Uterus (tissue), 2 donors: ENCODE data around the gene NXN.

ENCODE experiments used
- POLR2A ChIP-seq, 2 donors: fragments of 450-650 bp; IDR thresholded peaks; one replicate each; pipeline ENCODE4 v1.6.1; 2016; ENCODE audit warnings: antibody characterized with exemption in 2 of 2, mild to moderate bottlenecking in 1 of 2, moderate library complexity in 1 of 2
- TF ChIP-seq, protein P1 (sequence below), 4 experiments: fragments of 200-600 bp in 2 of 4; fragments of 450-650 bp in 2 of 4; sonication (generic) in 2 of 4; IDR thresholded peaks; one replicate each; pipeline ENCODE4 v1.5.1; 2016 to 2019; ENCODE audit warnings: antibody characterized with exemption in 4 of 4, mild to moderate bottlenecking in 2 of 4, moderate library complexity in 1 of 4

- no peak for TF ChIP-seq POLR2A (IDR thresholded peaks at IDR 0.05)
- TF ChIP-seq, protein P1, sequence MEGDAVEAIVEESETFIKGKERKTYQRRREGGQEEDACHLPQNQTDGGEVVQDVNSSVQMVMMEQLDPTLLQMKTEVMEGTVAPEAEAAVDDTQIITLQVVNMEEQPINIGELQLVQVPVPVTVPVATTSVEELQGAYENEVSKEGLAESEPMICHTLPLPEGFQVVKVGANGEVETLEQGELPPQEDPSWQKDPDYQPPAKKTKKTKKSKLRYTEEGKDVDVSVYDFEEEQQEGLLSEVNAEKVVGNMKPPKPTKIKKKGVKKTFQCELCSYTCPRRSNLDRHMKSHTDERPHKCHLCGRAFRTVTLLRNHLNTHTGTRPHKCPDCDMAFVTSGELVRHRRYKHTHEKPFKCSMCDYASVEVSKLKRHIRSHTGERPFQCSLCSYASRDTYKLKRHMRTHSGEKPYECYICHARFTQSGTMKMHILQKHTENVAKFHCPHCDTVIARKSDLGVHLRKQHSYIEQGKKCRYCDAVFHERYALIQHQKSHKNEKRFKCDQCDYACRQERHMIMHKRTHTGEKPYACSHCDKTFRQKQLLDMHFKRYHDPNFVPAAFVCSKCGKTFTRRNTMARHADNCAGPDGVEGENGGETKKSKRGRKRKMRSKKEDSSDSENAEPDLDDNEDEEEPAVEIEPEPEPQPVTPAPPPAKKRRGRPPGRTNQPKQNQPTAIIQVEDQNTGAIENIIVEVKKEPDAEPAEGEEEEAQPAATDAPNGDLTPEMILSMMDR (IDR thresholded peaks at IDR 0.05), result no peak
These were observed 141.1 kb downstream of the NXN start for GRCh38 chr17:838486-838885.
